Measurements from ENCODE around the gene CST9. TPM values are rescaled to one million over a fixed set of nuclear protein-coding genes. Genes with fewer than 3 reads are reported as not detected.

The CST9 gene
- total and polyA plus RNA-seq, 2 of the 8 experiments (the other 6 are each of a cell fraction or from before 2014, with no cell fraction given): 0.05 to 0.19 TPM

- no peak for TF ChIP-seq CHD7 (IDR thresholded peaks at IDR 0.05; ENCODE audit: insufficient replicate concordance, low read length)
- TF ChIP-seq RFX5 (IDR thresholded peaks at IDR 0.05; ENCODE audit: borderline replicate concordance, low read depth, low read length): no peak
- no peak for TF ChIP-seq KDM4A (IDR thresholded peaks at IDR 0.05; ENCODE audit: low read depth, low read length, severe bottlenecking)
- no peak for TF ChIP-seq MAX (IDR thresholded peaks at IDR 0.05)
- no peak for TF ChIP-seq KDM1A (IDR thresholded peaks at IDR 0.05; ENCODE audit: borderline replicate concordance, low read length)
- TF ChIP-seq RNF2 (IDR thresholded peaks at IDR 0.05; ENCODE audit: borderline replicate concordance, low read depth, low read length, missing control alignments, poor library complexity, severe bottlenecking): no peak
- no peak for TF ChIP-seq GABPA (IDR thresholded peaks at IDR 0.05; ENCODE audit: borderline replicate concordance, insufficient read depth, low read length)
- TF ChIP-seq TBP (IDR thresholded peaks at IDR 0.05; ENCODE audit: low read depth, low read length): no peak
Measured at GRCh38 chr20:23568971-23569330, 36.8 kb downstream of the CST9 start (continued).
